OCI-LY7 (cell line): ENCODE results near the gene CDK15.

Experiments used
- EZH2phosphoT487 ChIP-seq: fragments of 200-600 bp; sonication (generic); IDR thresholded peaks from 2 replicates; pipeline ENCODE4 v1.6.1; 2018; ENCODE audit warnings: low read depth, borderline replicate concordance, mild to moderate bottlenecking, mixed run types, antibody characterized with exemption, low read length, moderate library complexity, mixed read lengths
- TF ChIP-seq, protein P1 (sequence below): fragments of 200-600 bp; sonication (generic); conservative IDR thresholded peaks from 2 replicates; pipeline ENCODE4 v1.5.1; 2014; ENCODE audit warnings: mild to moderate bottlenecking, antibody characterized with exemption, low read length, moderate library complexity, mixed read lengths

DNA sequence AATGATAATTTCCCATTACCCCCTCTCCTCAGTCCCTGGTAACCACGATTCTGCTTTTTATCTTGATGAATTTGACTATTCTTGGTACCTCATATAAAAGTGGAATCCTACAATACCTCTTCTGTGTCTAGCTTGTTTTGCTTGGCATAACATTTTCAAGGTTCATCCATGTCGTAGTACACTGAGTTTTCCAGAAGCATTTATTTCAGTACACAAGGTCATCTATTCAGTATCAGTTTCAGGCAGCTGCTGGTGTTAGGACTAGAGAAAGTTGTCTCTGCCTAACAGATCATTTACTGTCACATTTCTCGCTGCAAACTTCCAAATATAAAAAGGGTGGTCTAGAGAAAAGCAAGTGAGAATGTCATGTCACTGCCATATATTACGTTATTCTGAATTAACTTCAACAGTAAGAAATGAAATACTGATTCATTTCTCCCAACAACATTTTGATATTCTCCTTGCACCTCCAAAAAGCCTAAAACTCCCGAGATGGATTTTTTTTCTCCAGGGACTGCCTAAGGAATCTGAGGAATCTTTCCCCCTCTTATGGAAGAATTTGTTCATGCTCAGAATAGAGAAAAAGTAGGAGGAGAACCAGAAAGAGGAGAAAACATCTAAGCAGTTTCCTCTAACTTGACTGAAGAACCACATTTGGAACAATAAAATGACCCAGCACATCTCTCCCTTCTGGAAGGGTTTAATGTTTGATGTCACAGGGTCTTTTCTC, 36.0 kb downstream of the CDK15 start:
- TF ChIP-seq, protein P1, sequence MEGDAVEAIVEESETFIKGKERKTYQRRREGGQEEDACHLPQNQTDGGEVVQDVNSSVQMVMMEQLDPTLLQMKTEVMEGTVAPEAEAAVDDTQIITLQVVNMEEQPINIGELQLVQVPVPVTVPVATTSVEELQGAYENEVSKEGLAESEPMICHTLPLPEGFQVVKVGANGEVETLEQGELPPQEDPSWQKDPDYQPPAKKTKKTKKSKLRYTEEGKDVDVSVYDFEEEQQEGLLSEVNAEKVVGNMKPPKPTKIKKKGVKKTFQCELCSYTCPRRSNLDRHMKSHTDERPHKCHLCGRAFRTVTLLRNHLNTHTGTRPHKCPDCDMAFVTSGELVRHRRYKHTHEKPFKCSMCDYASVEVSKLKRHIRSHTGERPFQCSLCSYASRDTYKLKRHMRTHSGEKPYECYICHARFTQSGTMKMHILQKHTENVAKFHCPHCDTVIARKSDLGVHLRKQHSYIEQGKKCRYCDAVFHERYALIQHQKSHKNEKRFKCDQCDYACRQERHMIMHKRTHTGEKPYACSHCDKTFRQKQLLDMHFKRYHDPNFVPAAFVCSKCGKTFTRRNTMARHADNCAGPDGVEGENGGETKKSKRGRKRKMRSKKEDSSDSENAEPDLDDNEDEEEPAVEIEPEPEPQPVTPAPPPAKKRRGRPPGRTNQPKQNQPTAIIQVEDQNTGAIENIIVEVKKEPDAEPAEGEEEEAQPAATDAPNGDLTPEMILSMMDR: no peak
- no peak for TF ChIP-seq EZH2phosphoT487
